ENCODE results near the gene GJC1. TPM values are rescaled to one million over a fixed set of nuclear protein-coding genes. Genes with fewer than 3 reads are reported as not detected.

Gene GJC1
- total and polyA plus RNA-seq, 2 of the 8 experiments (the other 6 are each of a cell fraction or from before 2014, with no cell fraction given), result 29.1 to 154 TPM

DNA sequence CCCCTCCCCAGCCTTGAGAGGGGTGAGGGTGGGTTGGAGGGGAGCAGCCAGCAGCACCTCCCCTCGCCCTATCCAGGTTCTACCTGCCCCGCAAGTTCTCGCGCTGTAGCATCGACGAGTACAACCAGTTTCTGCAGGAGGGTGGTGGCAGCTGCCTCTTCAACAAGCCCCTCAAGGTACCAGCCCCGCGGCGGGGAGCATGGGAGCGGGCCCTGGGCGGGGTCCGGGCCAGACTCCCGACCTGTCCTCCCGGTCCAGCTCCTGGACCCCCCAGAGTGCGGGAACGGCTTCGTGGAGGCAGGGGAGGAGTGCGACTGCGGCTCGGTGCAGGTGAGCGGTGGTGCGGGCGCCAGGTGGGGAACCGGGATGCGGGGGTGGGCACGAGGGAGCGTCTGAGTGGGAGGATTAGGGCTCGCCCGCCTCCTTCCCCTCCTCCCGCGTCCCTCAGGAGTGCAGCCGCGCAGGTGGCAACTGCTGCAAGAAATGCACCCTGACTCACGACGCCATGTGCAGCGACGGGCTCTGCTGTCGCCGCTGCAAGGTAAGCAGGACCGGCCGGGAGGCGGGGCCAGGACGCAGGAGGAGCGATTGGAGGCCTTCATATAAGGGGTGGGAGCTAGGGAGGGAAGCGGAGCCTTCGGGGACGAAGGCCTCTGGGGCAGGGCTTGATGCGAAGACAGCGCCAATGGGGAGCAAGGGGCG is 54.8 kb downstream of the GJC1 start (continued):
- TF ChIP-seq EGR1 (IDR thresholded peaks at IDR 0.05; ENCODE audit: borderline replicate concordance, low read depth, low read length), result peak; percentile 67; the same call in 1 of the 2 replicates
- TF ChIP-seq POLR2AphosphoS5 (IDR thresholded peaks at IDR 0.05; ENCODE audit: low read depth, low read length), result peak; percentile 82
- TF ChIP-seq ZNF274 (IDR thresholded peaks at IDR 0.05; ENCODE audit: borderline replicate concordance, extremely low read depth, low read length), result no peak
- no peak for TF ChIP-seq SAP30 (IDR thresholded peaks at IDR 0.05; ENCODE audit: insufficient read depth, insufficient replicate concordance, low read length)
- TF ChIP-seq ASH2L (IDR thresholded peaks at IDR 0.05; ENCODE audit: low read length), result peak; percentile 47
- TF ChIP-seq, protein P1, sequence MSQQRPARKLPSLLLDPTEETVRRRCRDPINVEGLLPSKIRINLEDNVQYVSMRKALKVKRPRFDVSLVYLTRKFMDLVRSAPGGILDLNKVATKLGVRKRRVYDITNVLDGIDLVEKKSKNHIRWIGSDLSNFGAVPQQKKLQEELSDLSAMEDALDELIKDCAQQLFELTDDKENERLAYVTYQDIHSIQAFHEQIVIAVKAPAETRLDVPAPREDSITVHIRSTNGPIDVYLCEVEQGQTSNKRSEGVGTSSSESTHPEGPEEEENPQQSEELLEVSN (IDR thresholded peaks at IDR 0.05), result peak; percentile 80
- peak; percentile 31 for TF ChIP-seq TAF7 (optimal IDR thresholded peaks at IDR 0.05; ENCODE audit: borderline replicate concordance, low read depth, low read length)
- no peak for TF ChIP-seq GTF2F1 (IDR thresholded peaks at IDR 0.05; ENCODE audit: borderline replicate concordance, low read depth, low read length)
- TF ChIP-seq KDM4A (IDR thresholded peaks at IDR 0.05; ENCODE audit: low read depth, low read length, severe bottlenecking), result peak; percentile 85
- TF ChIP-seq TEAD4 (IDR thresholded peaks at IDR 0.05; ENCODE audit: low read depth, low read length), result no peak
- no peak for TF ChIP-seq SIN3A (conservative IDR thresholded peaks at IDR 0.05 in 1 of 2, IDR thresholded peaks at IDR 0.05 in 1 of 2; ENCODE audit: low read depth in 1 of 2, low read length in 2 of 2)
- no peak for TF ChIP-seq SP4 (IDR thresholded peaks at IDR 0.05; ENCODE audit: low read length)
- peak; percentile 54; the same call in 1 of the 2 replicates for TF ChIP-seq YY1 (IDR thresholded peaks at IDR 0.05; ENCODE audit: low read depth, low read length)
- no peak for TF ChIP-seq BCL11A (IDR thresholded peaks at IDR 0.05; ENCODE audit: low read depth in 2 of 2, low read length in 2 of 2)
- TF ChIP-seq TAF1 (IDR thresholded peaks at IDR 0.05; ENCODE audit: low read depth, low read length), result peak; percentile 86
- TF ChIP-seq PHF8 (conservative IDR thresholded peaks at IDR 0.05; ENCODE audit: low read depth, low read length), result peak; percentile 28; the same call in 1 of the 2 replicates
- peak in 1 of 2 experiments; percentile 54; a peak in 2 of 3 replicates for TF ChIP-seq POLR2A (IDR thresholded peaks at IDR 0.05; ENCODE audit: control extremely low read depth in 1 of 2, low read depth in 2 of 2, low read length in 2 of 2)

Measured in H1 (cell line).